GM18868 (cell line): ENCODE results near the gene VCL.
A peak's percentile ranks its signal among the peaks of the same experiment; 100 is the strongest.
"Not testable (repeated sequence)": the region's sequence is repeated elsewhere in the genome, so short reads cannot be mapped to it uniquely, and the experiment has no call there.

ENCODE experiments used
- ATAC-seq: cut with Tn5 transposase; IDR thresholded peaks from one replicate; pipeline ENCODE4 v1.9.1; 2021; ENCODE audit warnings: mild to moderate bottlenecking, moderate library complexity; ENCODE audit not compliant: unreplicated experiment

Gene VCL

GRCh38 chr10:74035303-74035702 lies 37.4 kb downstream of the VCL start:
- ATAC-seq, result no peak

- no peak for ATAC-seq
These were observed 38.6 kb downstream of the VCL start for GRCh38 chr10:74036474-74036873.

- no peak for ATAC-seq
These were observed 41.7 kb downstream of the VCL start for GRCh38 chr10:74039561-74040145.

GRCh38 chr10:74040200-74041126 lies 42.5 kb downstream of the VCL start:
- ATAC-seq, result no peak

GRCh38 chr10:74044419-74044818 lies 46.5 kb downstream of the VCL start:
- no peak for ATAC-seq

GRCh38 chr10:74047304-74047703 lies 49.4 kb downstream of the VCL start:
- ATAC-seq, result no peak

GRCh38 chr10:74047871-74048270 lies 50.0 kb downstream of the VCL start:
- ATAC-seq, result no peak

GRCh38 chr10:74048433-74048832 lies 50.5 kb downstream of the VCL start:
- no peak for ATAC-seq

GRCh38 chr10:74049955-74050354 lies 52.0 kb downstream of the VCL start:
- no peak for ATAC-seq

GRCh38 chr10:74050653-74051052 lies 52.7 kb downstream of the VCL start:
- no peak for ATAC-seq

GRCh38 chr10:74051736-74052342 lies 53.9 kb downstream of the VCL start:
- ATAC-seq, result no peak

GRCh38 chr10:74052994-74053393 lies 55.1 kb downstream of the VCL start:
- ATAC-seq, result no peak

- no peak for ATAC-seq
These were observed 57.6 kb downstream of the VCL start for GRCh38 chr10:74055383-74056049.

GRCh38 chr10:74056050-74056818 lies 58.3 kb downstream of the VCL start:
- ATAC-seq, result peak; percentile 70

- no peak for ATAC-seq
These were observed 60.2 kb downstream of the VCL start for GRCh38 chr10:74058071-74058470.

- ATAC-seq, result no peak
These were observed 60.7 kb downstream of the VCL start for GRCh38 chr10:74058658-74059057.

- ATAC-seq, result no peak
These were observed 63.2 kb downstream of the VCL start for GRCh38 chr10:74061104-74061503.

- not testable (repeated sequence) for ATAC-seq
These were observed 64.1 kb downstream of the VCL start for GRCh38 chr10:74061978-74062377.

GRCh38 chr10:74063256-74063655 lies 65.3 kb downstream of the VCL start:
- ATAC-seq, result no peak
